AG08395 (cell line): ENCODE results near the gene SDF2L1.
"Not testable (repeated sequence)": the region's sequence is repeated elsewhere in the genome, so short reads cannot be mapped to it uniquely, and the experiment has no call there.

Source experiments
- DNase-seq: peaks from one replicate; pipeline ENCODE4 v3.0.0; 2012; ENCODE audit warnings: mixed read lengths, low spot score

The SDF2L1 gene

GRCh38 chr22:21686634-21687393, 44.7 kb downstream of the SDF2L1 start:
- DNase-seq: no peak

- no peak for DNase-seq
Measured at GRCh38 chr22:21687685-21688259, 45.7 kb downstream of the SDF2L1 start.

DNA sequence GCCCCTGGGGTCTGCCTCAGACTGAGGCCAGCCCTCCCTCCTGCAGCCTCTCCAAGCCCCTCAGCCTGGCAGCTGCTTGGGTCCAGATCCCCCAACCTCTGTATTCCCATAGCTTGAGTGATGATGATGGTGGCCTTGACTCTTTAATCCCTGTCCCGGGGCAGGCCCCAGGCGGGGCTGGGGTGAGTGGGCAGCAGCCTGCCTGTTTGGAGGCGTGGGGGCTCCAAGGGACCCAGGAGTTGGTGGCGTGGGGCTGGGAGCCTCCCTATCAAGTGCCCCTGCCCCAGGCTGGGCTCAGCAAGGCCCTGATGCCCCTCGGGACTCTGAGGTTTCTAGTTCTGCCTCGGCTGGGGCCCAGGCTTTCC, 46.2 kb downstream of the SDF2L1 start:
- DNase-seq: no peak

- DNase-seq: no peak
Measured at GRCh38 chr22:21688706-21689381, 46.7 kb downstream of the SDF2L1 start.

DNA sequence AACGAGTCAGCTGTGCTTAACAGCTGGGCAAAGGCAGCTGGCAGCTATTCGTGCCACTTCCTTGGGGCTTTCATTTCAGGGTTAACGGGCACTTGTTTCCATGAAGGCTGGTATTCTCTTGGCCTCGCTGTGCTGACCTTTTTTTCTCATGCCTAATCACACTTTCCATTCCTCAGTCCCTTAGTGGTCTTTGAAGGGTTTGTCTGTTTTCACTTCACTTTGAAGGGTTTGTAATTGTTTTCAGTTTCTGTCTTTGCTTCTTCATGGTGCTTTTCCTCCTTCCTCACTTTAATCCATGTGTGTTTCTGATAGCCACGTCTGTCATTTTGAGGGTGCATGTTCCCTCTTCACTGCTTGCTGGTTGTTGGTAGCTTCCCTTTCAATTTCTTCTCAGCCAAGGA, 48.3 kb downstream of the SDF2L1 start:
- DNase-seq: no peak

- no peak for DNase-seq
Measured at GRCh38 chr22:21691816-21692215, 49.7 kb downstream of the SDF2L1 start.

GRCh38 chr22:21692856-21693255, 50.8 kb downstream of the SDF2L1 start:
- not testable (repeated sequence) for DNase-seq

GRCh38 chr22:21693333-21693998, 51.4 kb downstream of the SDF2L1 start:
- no peak for DNase-seq
